NK-92 treated with Interleukin-12 subunit alpha and Interleukin-12 subunit beta, amount 100 ng/mL, for 24 hours (cell line): ENCODE measurements around the gene USP17L5.
"Not testable (repeated sequence)": the region's sequence is repeated elsewhere in the genome, so short reads cannot be mapped to it uniquely, and the experiment has no call there.

Experiments
- DNase-seq: peaks from one replicate; lab custom pipeline; 2025; lab: John Stamatoyannopoulos, UW

The USP17L5 gene

GRCh38 chr4:9339103-9339502 lies at the start of gene USP17L5:
TSS of gene USP17L5 (plus strand) at chr4:9339403. CDS start at chr4:9339403, 0 bp downstream.
- not testable (repeated sequence) for DNase-seq

- DNase-seq = not testable (repeated sequence)
These were observed 15.0 kb upstream of the USP17L5 start for GRCh38 chr4:9324191-9324590.

GRCh38 chr4:9324865-9325264 lies 14.3 kb upstream of the USP17L5 start, which contains the start of gene USP17L24:
TSS of gene USP17L24 (plus strand) at chr4:9325165. CDS start at chr4:9325165, 0 bp downstream.
- DNase-seq = not testable (repeated sequence)

GRCh38 chr4:9329611-9330010 lies 9.6 kb upstream of the USP17L5 start, which contains the start of gene USP17L25:
TSS of gene USP17L25 (plus strand) at chr4:9329911. CDS start at chr4:9329911, 0 bp downstream.
- DNase-seq = not testable (repeated sequence)

GRCh38 chr4:9334358-9334757 lies 4.8 kb upstream of the USP17L5 start, which contains the start of gene USP17L26:
TSS of gene USP17L26 (plus strand) at chr4:9334658. CDS start at chr4:9334658, 0 bp downstream.
- DNase-seq = not testable (repeated sequence)

- DNase-seq = not testable (repeated sequence)
These were observed 4.6 kb downstream of the USP17L5 start, which contains the start of gene USP17L27 for GRCh38 chr4:9343848-9344247. TSS of gene USP17L27 (plus strand) at chr4:9344148. CDS start at chr4:9344148, 0 bp downstream.

- not testable (repeated sequence) for DNase-seq
These were observed 9.4 kb downstream of the USP17L5 start, which contains the start of gene USP17L28 for GRCh38 chr4:9348593-9348992. TSS of gene USP17L28 (plus strand) at chr4:9348893. CDS start at chr4:9348893, 0 bp downstream.

GRCh38 chr4:9350866-9351265 lies 11.7 kb downstream of the USP17L5 start:
- DNase-seq = not testable (repeated sequence)

- DNase-seq = not testable (repeated sequence)
These were observed 14.1 kb downstream of the USP17L5 start, which contains the start of gene USP17L29 for GRCh38 chr4:9353338-9353737. TSS of gene USP17L29 (plus strand) at chr4:9353638. CDS start at chr4:9353638, 0 bp downstream.

GRCh38 chr4:9362829-9363228 lies 23.6 kb downstream of the USP17L5 start, which contains the start of gene USP17L30:
TSS of gene USP17L30 (plus strand) at chr4:9363129. CDS start at chr4:9363129, 0 bp downstream.
- DNase-seq = not testable (repeated sequence)

- not testable (repeated sequence) for DNase-seq
These were observed 40.7 kb downstream of the USP17L5 start for GRCh38 chr4:9379881-9380280.

GRCh38 chr4:9381012-9381534 lies 41.9 kb downstream of the USP17L5 start:
- DNase-seq = not testable (repeated sequence)

- no peak for DNase-seq
These were observed 44.9 kb downstream of the USP17L5 start for GRCh38 chr4:9384126-9384525.

- DNase-seq = not testable (repeated sequence)
These were observed 49.8 kb downstream of the USP17L5 start for GRCh38 chr4:9389001-9389400.
